Stimulated activated CD4-positive, alpha-beta T cell treated with anti-CD3 and anti-CD28 coated beads, Interleukin-1b, Interleukin-23, amount 100 ng/mL, for 48 hours (primary cell): Measurements from ENCODE around the gene RARA.

Experiments
- DNase-seq: peaks from one replicate; pipeline ENCODE4 v3.0.0-alpha.2; 2020

The RARA gene

DNA sequence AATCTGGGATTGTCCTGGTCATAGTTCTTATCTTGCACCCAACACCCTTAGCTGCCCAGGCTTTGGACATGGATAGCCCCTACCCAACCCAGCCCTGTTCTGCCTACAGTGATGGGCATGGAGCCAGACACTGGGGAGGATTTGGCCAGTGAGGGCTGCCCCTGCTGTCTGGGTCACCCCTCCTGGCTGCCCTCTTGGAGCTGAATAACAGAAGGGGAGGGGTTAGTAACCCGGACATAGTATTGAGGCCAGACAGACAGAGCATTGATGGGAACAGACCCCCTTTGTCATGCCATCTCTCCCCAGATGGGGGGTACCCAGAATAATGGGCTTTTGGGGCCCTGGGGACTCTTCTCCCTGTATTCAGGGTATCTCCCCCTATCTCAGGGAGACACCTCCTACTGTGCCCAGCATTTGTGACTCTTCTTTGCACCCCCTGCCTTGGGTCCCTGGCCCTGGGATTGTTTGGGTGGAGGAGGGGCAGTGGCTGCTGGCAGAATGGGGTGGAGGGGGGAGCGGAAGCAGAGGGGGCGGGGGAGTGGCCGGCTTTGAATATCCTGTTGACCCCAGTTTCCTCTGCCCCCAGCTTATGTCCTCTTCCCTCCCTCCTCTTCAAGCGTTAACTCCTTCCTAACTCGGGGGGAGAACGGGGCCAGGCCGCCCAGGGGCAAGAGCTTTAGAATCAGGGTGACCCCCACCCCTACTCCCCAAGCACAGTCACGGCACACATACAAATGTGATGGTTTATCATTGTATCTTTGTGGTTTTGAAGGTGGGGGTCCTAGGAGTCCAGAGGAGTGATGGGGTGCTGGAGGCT, 38.5 kb downstream of the RARA start:
- DNase-seq, result no peak

DNA sequence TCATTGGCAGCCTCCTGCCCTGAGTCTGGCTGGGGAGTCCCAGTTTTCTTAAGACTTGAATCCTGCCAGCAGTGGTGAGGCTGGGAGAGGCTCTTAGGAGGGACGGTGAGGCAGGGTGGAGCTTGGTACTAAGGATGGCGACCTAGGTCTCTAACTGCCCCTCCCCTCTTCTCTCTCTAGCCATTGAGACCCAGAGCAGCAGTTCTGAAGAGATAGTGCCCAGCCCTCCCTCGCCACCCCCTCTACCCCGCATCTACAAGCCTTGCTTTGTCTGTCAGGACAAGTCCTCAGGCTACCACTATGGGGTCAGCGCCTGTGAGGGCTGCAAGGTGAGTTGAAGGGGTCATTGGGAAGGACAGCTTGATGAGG, 39.1 kb downstream of the RARA start:
- DNase-seq, result no peak

DNA sequence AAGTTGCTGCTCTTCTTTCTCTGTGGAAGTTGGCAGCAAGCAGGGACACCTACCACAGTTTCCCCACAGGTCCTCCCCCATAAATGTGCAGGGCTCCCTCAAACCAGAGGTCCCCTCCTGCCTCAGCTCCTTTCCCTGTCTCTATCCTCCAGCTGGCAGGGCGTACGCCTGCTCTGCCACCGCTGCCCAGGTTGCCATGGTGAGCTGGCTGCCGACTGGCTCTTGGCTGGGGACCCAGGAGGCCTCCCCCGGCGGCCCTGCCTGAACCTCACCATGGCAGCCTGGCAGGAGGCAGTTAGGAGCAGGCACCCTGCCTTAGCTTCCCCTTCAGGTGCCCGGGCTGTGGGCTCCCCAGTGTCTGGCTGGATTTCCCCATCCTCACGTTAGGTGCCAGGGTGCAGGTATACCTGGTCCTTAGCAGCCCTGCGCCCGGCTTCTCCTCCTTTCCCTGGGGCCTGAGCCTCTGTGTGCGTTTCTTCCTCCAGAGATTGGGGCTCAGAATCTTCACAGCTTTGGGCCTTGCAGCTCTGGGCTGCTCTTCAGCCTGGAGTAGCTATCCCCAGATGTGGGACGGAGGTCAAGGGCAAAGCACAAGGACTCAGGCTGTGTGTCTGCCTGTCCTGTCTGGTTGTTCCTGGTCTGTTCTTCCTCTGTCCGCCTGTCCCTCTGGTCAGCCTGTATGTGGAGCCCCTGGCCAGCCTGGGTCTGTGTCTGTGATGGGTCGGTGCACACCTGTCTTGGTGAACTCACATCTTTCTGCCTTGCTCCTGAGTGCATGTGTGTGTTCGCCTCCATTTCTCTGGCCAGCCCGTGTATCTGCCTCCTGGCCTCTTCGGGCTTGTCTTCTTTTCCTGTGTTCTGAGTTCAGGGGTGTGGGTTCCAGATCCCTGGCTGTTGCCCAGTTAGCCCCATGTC, 39.8 kb downstream of the RARA start:
- DNase-seq, result no peak

DNA sequence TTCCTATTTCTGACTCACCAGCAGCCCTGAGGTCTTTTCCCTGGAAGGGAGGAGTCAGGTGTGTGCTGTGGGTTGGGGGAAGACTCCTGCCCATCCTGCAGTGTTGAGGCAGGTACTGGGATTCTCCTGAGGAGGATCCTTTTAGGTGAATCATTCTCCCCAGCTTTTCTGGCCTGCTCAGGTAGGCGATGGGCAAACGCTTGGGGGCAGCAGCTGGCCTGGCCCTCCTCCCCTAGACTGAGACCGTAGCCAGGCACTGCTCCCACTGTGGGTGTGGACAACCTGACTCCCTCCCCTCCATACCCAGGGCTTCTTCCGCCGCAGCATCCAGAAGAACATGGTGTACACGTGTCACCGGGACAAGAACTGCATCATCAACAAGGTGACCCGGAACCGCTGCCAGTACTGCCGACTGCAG, 40.5 kb downstream of the RARA start:
- DNase-seq, result no peak

DNA sequence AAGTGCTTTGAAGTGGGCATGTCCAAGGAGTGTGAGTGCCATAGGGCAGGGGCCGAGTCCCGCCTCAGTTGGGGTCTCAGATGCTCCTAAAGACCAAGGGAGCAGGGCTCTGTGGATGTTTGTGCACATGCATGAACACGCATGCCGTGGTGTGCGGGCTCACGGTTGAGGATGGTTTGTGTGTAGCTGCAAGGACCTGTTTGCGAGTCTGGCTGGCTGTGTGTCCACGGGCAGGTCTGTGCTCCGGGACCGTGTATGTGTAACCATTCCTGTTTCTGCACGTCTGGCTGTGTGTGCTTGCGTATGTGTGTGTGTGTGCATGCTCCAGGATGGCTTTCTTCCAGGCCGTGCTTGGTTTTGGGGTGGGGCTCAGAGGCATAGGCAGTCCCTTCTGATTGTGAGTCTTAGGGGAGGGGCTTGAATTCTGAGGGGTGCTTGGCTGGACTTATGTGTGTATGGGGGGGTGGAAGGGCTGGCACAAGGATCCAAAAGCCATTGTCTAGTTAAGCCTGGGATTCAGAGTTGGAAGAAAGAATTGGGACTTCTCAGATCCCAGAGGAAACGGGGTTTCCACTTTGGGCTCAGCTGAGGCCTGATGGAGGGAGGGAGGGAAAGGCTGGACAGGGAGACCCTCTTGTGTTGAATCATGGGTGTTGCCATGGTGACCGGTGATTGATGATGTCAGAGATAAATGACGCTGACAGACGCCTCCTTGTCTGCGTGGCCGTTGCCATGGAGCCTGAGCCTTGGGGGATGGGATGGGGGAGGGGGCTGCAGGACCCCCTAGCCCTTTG, 41.1 kb downstream of the RARA start:
- DNase-seq, result no peak

DNA sequence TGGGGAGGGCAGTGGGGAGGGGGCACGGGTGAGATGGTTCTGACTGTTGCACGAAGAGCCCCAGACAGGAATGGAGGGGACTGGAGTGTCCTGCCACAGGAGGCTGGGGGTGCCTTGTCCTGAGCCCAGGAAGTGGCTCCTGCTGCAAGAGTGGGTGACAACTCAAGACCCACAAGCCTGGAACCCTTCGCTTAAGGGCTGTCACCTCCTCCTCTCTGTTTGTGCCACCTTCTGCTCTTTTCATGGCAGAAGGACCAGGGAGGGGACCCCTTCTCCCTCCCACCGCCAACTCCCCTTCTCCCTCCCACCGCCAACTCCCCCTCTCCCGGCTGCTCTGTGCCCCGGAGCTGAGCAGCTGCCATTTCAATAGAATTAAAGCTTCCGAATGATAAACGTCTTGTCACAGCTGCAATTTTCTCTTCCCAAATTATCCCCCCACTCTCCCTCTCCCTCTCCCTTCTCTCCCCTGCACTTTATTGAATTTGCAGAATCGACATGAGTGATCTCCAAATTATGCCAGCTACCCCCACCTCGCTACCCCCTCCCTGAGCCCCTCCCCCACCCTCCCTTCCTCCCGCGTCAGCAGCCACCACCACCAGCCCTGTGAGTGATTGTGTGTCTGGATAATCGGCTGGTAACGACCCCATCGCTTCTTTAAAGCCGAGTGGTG, 41.8 kb downstream of the RARA start:
- no peak for DNase-seq

DNA sequence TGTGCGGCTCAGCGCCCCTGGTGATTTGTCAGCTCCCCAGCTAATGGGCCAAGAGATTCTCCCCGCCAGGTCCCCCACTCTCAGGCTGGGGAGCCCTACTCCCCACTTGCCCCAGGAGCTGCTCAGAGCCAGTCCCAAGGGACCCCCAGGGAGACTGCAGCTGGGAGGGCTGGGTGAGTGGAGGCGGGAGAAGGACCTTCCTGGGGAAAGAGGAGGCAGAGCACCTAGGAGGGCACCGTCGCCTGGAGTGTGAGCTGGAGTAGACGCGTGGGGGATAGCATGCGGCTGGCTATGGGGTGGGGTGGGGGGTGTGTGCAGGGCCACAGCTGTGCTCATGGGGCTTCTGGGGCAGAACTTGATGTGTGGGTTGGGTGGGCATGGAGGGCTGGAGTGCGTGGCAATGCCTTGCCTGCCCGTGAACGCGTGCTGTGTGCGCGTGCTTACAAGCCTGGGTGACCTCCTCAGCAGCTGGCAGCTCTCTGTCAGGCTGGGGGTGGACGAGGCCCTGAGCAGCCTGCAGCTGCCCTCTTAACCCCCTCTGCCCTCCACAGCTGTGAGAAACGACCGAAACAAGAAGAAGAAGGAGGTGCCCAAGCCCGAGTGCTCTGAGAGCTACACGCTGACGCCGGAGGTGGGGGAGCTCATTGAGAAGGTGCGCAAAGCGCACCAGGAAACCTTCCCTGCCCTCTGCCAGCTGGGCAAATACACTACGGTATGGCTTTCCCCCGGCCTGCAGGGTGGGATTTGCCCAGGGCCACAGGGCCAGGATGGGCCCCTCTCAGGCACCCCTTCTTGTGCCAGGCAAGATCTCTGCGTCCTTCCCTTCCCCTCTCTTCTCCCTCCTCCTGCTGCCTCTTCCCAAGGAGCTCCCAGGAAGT, 42.6 kb downstream of the RARA start:
- no peak for DNase-seq

DNA sequence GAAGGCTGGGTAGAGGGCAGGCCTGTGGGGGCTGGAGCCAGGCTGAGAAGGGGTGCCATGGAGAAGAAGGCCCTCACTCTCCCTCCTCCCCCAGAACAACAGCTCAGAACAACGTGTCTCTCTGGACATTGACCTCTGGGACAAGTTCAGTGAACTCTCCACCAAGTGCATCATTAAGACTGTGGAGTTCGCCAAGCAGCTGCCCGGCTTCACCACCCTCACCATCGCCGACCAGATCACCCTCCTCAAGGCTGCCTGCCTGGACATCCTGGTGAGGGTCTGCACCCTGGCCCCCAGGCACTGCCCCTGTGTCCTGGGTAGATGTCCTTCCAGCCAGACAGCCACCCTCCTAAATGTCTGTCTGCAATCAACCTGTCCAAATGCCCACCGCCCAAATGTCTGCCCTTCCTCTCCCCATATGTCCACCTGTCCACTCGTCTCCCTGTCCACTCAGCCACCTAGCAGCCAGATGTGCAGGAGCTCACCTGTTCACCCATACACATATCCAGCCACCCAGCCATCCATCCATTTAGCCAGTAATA, 43.3 kb downstream of the RARA start:
- DNase-seq, result no peak

DNA sequence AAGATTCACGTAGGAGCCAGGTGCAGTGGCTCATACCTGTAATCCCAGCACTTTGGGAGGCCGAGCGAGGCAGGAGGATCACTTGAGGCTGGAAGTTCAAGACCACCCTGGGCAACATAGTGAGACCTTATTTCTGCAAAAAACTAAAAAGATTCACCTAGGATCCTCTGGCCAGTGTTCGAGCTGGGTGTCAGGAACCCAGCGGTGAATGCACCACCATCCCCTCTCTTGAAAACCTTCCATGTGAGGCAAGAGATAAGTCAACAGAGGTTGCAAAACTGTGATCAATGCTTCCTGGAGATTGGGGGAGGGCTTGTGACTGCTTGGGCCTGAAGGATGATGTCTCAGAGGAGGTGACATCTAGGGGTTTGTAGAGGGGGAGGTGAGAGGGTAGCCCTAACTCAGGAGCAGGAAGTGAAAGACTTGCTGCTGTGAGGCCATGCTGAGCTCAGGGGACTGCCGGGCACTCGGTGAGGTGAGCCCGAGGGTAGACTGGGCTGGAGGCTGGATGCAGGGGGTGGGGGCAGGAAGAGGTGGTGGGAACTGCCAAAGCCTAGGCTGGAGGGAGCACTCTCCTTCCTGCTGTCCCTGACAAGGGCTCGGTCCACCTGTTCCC, 43.9 kb downstream of the RARA start:
- DNase-seq, result no peak

DNA sequence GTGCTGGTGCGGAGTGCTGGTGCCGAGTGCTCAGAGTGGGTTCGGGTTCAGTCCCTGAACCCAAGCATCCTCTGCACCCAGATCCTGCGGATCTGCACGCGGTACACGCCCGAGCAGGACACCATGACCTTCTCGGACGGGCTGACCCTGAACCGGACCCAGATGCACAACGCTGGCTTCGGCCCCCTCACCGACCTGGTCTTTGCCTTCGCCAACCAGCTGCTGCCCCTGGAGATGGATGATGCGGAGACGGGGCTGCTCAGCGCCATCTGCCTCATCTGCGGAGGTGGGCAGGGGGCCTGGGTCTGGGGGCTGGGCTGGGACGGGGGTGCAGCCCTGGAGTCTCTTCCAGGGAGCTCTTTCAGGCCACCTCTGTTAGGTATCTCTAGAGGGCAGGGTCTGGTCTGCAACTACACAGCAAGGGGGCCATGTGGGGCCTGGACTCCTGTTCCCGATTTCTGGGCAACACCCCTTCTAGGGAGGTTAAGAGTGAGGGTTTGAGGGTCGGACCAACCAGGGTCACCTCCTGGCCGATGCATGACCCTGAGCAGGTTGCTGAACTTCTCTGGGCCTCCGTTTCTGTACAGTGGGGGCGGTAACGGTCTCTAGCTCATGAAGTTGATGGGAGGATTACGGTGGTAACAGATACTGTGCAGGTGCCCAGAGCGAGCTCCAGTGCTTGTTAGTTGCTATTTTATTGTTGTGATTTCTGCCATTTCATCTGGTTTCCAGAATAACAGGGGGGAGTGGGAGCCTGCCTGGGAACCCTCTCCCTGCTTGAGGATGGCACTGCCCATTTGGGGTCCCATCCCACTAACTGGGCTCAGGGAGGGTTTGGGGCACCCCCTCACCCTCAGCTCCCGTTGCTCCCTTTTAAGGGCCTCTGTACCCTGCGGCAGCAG, 45.5 kb downstream of the RARA start:
- DNase-seq, result no peak

DNA sequence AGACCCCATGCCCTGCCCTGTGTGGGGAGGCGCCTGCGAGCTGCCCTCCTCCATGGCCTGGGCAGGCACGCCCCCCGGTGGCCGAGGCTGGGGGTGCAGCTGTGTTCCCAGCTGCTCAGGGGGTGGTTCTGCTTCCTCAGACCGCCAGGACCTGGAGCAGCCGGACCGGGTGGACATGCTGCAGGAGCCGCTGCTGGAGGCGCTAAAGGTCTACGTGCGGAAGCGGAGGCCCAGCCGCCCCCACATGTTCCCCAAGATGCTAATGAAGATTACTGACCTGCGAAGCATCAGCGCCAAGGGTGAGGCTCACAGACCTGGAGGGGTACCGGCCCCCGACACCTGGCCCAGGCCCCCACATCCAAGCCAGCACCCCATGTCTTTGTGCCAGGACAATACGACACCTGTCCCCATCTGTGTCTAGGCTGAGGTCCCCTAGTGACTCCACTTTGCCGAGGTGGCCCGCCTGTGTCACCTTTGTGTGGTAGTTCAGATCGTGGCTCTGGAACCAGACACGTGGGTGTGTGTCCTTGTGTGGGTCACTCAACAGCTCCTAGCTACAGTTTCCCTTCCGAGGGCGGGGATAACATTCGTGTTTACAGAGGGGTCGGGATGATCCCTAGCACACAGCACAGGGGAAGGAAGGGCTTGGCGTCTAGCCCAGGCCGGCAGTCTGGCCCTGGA, 46.3 kb downstream of the RARA start:
- peak; percentile 74 for DNase-seq

DNA sequence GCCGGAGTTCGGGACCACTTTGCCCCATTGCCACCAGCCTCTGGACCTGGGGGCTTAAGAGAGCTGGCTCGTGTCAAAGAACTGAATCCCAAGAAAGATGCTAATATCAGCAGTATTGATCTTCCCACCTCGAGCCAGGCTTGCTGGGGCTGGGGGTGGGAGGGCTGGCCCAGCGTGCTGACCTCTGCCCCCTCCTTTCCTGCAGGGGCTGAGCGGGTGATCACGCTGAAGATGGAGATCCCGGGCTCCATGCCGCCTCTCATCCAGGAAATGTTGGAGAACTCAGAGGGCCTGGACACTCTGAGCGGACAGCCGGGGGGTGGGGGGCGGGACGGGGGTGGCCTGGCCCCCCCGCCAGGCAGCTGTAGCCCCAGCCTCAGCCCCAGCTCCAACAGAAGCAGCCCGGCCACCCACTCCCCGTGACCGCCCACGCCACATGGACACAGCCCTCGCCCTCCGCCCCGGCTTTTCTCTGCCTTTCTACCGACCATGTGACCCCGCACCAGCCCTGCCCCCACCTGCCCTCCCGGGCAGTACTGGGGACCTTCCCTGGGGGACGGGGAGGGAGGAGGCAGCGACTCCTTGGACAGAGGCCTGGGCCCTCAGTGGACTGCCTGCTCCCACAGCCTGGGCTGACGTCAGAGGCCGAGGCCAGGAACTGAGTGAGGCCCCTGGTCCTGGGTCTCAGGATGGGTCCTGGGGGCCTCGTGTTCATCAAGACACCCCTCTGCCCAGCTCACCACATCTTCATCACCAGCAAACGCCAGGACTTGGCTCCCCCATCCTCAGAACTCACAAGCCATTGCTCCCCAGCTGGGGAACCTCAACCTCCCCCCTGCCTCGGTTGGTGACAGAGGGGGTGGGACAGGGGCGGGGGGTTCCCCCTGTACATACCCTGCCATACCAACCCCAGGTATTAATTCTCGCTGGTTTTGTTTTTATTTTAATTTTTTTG, 47.1 kb downstream of the RARA start:
- no peak for DNase-seq

DNA sequence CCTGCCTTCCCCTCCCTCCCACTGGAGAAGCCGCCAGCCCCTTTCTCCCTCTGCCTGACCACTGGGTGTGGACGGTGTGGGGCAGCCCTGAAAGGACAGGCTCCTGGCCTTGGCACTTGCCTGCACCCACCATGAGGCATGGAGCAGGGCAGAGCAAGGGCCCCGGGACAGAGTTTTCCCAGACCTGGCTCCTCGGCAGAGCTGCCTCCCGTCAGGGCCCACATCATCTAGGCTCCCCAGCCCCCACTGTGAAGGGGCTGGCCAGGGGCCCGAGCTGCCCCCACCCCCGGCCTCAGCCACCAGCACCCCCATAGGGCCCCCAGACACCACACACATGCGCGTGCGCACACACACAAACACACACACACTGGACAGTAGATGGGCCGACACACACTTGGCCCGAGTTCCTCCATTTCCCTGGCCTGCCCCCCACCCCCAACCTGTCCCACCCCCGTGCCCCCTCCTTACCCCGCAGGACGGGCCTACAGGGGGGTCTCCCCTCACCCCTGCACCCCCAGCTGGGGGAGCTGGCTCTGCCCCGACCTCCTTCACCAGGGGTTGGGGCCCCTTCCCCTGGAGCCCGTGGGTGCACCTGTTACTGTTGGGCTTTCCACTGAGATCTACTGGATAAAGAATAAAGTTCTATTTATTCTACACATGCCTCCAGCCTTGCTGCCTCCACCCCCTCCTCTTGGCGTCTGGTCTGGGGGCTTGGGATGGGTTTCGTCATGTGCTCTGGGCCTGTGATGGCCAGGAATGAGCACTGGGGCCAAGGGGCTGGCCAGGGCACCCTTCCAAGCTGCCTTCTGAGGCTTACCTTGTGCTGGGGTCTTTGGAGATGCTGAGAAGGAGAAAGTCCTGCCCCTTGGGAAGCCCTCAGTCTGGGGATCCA, 48.3 kb downstream of the RARA start:
- no peak for DNase-seq

DNA sequence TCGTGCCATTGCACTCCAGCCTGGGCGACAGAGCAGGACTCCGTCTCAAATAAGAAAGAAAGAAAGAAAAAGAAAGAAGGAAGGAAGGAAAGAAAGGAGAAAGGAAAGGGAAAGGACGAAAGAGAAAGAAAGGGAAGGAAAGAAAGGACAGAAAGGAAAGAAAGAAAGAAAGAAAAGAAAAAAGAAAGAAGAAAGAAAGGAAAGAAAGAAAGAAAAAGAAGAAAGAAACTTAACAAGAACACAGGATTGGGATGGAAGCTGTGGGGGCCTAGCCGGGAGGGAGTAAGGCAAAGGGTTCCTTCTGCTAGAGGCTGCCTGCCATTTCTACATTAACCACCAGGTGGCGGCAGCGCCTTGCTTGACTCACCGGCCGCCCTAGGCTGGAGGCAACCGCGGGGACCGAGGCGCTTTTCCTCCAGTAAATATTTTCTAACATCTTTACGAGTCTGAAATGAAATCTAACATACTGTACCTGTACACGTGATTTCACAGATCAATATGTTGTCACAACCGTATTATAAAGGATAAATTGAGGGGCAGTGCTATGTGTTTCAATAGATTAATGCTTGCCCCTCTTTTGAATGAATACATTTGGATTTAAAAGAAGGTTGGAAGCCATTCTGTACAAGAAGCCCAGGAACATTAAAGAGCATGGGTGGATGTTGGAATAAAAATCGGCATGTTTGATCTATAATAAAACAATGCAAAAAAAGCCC, 49.5 kb downstream of the RARA start:
- peak; percentile 88 for DNase-seq

DNA sequence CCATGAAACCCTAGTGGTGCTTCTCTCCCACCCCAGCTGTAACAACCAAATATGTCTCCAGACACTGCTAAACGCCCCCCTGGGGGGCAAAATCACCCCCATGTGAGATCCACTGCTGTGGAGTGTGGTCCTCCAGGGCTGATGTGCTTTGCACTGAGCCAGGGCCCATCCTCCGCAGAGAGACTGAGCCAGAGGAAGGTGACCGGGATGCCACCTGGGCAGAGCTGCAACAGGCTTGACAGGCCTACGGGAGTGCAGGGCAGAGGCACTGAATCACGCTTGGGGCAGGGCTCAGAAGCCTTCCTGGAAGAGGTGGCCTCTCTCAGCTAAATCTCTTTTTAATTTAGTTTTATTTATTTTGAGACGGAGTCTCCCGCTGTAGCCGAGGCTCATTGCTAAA, 51.1 kb downstream of the RARA start:
- no peak for DNase-seq
